Measurements from ENCODE around the gene SRRM2.

SRRM2 gene

GRCh38 chr16:2739625-2740430, 12.6 kb upstream of the SRRM2 start:
- no peak for DNase-seq (ENCODE audit: low read depth)

GRCh38 chr16:2740476-2740875, 12.0 kb upstream of the SRRM2 start:
- no peak for DNase-seq (ENCODE audit: low read depth)

GRCh38 chr16:2741168-2741567, 11.3 kb upstream of the SRRM2 start:
- DNase-seq (ENCODE audit: low read depth): no peak

- no peak for DNase-seq (ENCODE audit: low read depth)
These were observed 10.0 kb upstream of the SRRM2 start for GRCh38 chr16:2742323-2743006.

GRCh38 chr16:2743007-2743810, 9.2 kb upstream of the SRRM2 start:
- no peak for DNase-seq (ENCODE audit: low read depth)

- no peak for DNase-seq (ENCODE audit: low read depth)
These were observed 7.7 kb upstream of the SRRM2 start for GRCh38 chr16:2744711-2745110.

GRCh38 chr16:2745116-2745890, 7.1 kb upstream of the SRRM2 start:
- no peak for DNase-seq (ENCODE audit: low read depth)

GRCh38 chr16:2745961-2746360, 6.5 kb upstream of the SRRM2 start:
- DNase-seq (ENCODE audit: low read depth): no peak

- no peak for DNase-seq (ENCODE audit: low read depth)
These were observed 3.5 kb upstream of the SRRM2 start for GRCh38 chr16:2748757-2749455.

- DNase-seq (ENCODE audit: low read depth): no peak
These were observed 3.0 kb upstream of the SRRM2 start for GRCh38 chr16:2749476-2749875.

- DNase-seq (ENCODE audit: low read depth): no peak
These were observed 2.5 kb upstream of the SRRM2 start for GRCh38 chr16:2749936-2750335.

GRCh38 chr16:2751577-2752034, 832 bp upstream of the SRRM2 start:
- DNase-seq (ENCODE audit: low read depth): no peak

GRCh38 chr16:2752850-2753732, 653 bp downstream of the SRRM2 start:
- DNase-seq (ENCODE audit: low read depth): no peak

GRCh38 chr16:2753733-2754020, 1.2 kb downstream of the SRRM2 start:
- no peak for DNase-seq (ENCODE audit: low read depth)

- DNase-seq (ENCODE audit: low read depth): no peak
These were observed 2.7 kb downstream of the SRRM2 start for GRCh38 chr16:2755158-2755557.

- DNase-seq (ENCODE audit: low read depth): no peak
These were observed 4.0 kb downstream of the SRRM2 start for GRCh38 chr16:2756288-2757015.

GRCh38 chr16:2757344-2757743, 4.9 kb downstream of the SRRM2 start:
- DNase-seq (ENCODE audit: low read depth): no peak

GRCh38 chr16:2761472-2761871, 9.0 kb downstream of the SRRM2 start:
- no peak for DNase-seq (ENCODE audit: low read depth)

GRCh38 chr16:2761886-2762583, 9.6 kb downstream of the SRRM2 start:
- no peak for DNase-seq (ENCODE audit: low read depth)
